ENCODE measurements around the gene IL3.

IL3 gene

DNA sequence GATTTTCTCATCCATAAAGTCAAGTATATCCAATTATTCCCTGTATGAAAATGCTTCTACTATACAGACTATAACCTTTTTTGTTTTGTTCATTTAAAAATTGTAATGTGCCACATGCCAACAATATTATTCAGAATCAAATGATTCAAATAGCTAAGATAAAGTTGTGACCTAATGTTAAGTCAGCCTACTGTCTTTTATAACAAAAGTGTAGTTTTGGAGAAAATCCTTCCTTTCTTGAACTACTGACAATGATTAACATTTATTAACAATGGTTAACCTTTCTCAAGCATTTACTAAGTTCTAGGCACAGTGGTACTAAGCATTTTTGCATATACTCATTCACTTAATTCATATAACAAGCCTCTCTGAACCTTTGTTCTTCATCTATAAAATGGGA, 38.2 kb downstream of the IL3 start:
- Histone ChIP-seq H3K27ac (replicated peaks) (no peak overlapping the region), H3K27me3 (ENCODE audit: insufficient read depth, poor library complexity, severe bottlenecking) (no peaks in the 10 kb centered on the region), H3K4me3 (replicated peaks; ENCODE audit: insufficient read depth, low read length) (no peak overlapping the region)
- TF ChIP-seq, protein P1, sequence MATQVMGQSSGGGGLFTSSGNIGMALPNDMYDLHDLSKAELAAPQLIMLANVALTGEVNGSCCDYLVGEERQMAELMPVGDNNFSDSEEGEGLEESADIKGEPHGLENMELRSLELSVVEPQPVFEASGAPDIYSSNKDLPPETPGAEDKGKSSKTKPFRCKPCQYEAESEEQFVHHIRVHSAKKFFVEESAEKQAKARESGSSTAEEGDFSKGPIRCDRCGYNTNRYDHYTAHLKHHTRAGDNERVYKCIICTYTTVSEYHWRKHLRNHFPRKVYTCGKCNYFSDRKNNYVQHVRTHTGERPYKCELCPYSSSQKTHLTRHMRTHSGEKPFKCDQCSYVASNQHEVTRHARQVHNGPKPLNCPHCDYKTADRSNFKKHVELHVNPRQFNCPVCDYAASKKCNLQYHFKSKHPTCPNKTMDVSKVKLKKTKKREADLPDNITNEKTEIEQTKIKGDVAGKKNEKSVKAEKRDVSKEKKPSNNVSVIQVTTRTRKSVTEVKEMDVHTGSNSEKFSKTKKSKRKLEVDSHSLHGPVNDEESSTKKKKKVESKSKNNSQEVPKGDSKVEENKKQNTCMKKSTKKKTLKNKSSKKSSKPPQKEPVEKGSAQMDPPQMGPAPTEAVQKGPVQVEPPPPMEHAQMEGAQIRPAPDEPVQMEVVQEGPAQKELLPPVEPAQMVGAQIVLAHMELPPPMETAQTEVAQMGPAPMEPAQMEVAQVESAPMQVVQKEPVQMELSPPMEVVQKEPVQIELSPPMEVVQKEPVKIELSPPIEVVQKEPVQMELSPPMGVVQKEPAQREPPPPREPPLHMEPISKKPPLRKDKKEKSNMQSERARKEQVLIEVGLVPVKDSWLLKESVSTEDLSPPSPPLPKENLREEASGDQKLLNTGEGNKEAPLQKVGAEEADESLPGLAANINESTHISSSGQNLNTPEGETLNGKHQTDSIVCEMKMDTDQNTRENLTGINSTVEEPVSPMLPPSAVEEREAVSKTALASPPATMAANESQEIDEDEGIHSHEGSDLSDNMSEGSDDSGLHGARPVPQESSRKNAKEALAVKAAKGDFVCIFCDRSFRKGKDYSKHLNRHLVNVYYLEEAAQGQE (IDR thresholded peaks at IDR 0.05; ENCODE audit: insufficient replicate concordance, low read depth), result no peak
- no peak for TF ChIP-seq GABPA (IDR thresholded peaks at IDR 0.05; ENCODE audit: low read depth)
- no peak for DNase-seq (ENCODE audit: low read depth in 1 of 2, low spot score in 1 of 2)

DNA sequence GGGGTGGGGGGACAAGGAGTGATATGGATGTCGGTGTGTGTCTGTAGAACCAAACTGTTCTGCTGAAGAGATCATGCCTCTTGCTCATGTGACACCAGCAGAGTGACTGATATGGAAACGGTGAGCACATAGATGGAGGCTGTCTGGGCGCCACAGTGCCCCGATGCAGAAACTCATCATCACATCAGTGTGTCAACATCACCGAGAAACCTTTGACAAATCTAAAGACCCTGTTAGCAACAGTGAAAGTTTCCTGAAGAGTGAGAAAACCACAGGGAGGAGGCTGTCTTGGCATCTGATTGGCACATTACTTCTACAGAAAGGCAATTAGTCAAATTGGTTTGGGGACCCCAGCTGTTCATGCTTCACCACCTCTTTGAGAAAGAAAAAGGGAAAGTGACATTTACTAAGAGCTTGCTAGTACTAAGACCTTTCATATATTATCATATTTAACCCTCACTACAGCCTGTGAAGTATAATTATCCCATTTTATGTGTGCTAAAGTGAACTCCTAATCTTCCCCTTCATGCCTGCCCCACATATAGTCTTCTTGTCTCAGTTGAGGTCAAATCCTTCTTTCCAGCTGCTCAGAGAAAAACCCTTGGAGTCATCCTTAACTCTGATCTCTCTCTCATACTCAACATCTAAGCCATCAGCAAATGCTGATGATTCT, 38.8 kb downstream of the IL3 start:
- Histone ChIP-seq H3K27ac (replicated peaks) (no peak overlapping the region), H3K4me3 (replicated peaks; ENCODE audit: insufficient read depth, low read length) (no peak overlapping the region), H3K27me3 (ENCODE audit: insufficient read depth, poor library complexity, severe bottlenecking) (no peaks in the 10 kb centered on the region)
- TF ChIP-seq GABPA (IDR thresholded peaks at IDR 0.05; ENCODE audit: low read depth) (no peak), POLR2AphosphoS5 (IDR thresholded peaks at IDR 0.05; ENCODE audit: low read depth) (no peak), SPI1 (IDR thresholded peaks at IDR 0.05; ENCODE audit: borderline replicate concordance, low read depth) (no peak)
- TF ChIP-seq, protein P1 (IDR thresholded peaks at IDR 0.05; ENCODE audit: insufficient replicate concordance, low read depth), result no peak
- TF ChIP-seq, protein P2, sequence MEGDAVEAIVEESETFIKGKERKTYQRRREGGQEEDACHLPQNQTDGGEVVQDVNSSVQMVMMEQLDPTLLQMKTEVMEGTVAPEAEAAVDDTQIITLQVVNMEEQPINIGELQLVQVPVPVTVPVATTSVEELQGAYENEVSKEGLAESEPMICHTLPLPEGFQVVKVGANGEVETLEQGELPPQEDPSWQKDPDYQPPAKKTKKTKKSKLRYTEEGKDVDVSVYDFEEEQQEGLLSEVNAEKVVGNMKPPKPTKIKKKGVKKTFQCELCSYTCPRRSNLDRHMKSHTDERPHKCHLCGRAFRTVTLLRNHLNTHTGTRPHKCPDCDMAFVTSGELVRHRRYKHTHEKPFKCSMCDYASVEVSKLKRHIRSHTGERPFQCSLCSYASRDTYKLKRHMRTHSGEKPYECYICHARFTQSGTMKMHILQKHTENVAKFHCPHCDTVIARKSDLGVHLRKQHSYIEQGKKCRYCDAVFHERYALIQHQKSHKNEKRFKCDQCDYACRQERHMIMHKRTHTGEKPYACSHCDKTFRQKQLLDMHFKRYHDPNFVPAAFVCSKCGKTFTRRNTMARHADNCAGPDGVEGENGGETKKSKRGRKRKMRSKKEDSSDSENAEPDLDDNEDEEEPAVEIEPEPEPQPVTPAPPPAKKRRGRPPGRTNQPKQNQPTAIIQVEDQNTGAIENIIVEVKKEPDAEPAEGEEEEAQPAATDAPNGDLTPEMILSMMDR (IDR thresholded peaks at IDR 0.05; ENCODE audit: insufficient read depth, low read length), result no peak
- no peak for DNase-seq (ENCODE audit: low read depth in 1 of 2, low spot score in 1 of 2)

DNA sequence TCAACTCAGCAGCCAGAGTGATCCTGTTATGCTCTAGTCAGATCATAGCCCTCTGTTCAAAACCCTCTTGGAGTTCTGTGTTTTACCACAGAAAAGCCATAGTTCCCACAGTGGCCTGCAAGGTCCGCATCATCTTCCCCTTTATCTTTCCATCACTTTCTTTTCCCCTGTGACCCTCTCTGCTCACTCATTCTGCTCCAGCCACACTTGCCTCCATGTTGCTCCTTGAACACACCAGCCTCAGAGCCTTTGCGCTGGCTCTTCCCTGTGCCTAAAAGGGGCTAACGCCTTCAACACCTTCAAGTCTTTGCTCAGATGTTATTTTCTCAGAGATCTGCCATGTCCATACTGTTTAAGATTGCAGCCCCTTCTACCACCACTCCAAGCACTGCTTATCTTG, 39.5 kb downstream of the IL3 start:
- no peak overlapping the region for H3K27ac ChIP-seq (replicated peaks)
- no peak for DNase-seq (ENCODE audit: low read depth in 1 of 2, low spot score in 1 of 2)
- H3K27me3 ChIP-seq (ENCODE audit: insufficient read depth, poor library complexity, severe bottlenecking), result no peaks in the 10 kb centered on the region
- TF ChIP-seq SPI1 (IDR thresholded peaks at IDR 0.05; ENCODE audit: borderline replicate concordance, low read depth) (no peak), GABPA (IDR thresholded peaks at IDR 0.05; ENCODE audit: low read depth) (no peak), POLR2AphosphoS5 (IDR thresholded peaks at IDR 0.05; ENCODE audit: low read depth) (no peak)
- TF ChIP-seq, protein P1 (IDR thresholded peaks at IDR 0.05; ENCODE audit: insufficient replicate concordance, low read depth), result no peak
- TF ChIP-seq, protein P2 (IDR thresholded peaks at IDR 0.05; ENCODE audit: insufficient read depth, low read length), result no peak
- no peak overlapping the region for H3K4me3 ChIP-seq (replicated peaks; ENCODE audit: insufficient read depth, low read length)
